Uterus (tissue), 4 donors: ENCODE measurements around the gene DCBLD1. TPM values are rescaled to one million over a fixed set of nuclear protein-coding genes. Genes with fewer than 3 reads are reported as not detected.

Source experiments
- DNase-seq, 2 donors: peaks; one replicate each; pipeline ENCODE4 v3.0.0-alpha.2; 2019 to 2020
- H3K27ac ChIP-seq, 2 donors: fragments of 200-600 bp; sonication (generic); 1 replicate in 1 of 2; 2 replicates in 1 of 2; pipeline ENCODE4 v1.5.1; 2016 to 2018
- H3K27me3 ChIP-seq, 2 donors: fragments of 200-600 bp; sonication (generic); one replicate each; pipeline ENCODE4 v1.5.1; 2018 to 2019; ENCODE audit warnings: control low read depth in 1 of 2
- H3K36me3 ChIP-seq, 2 donors: fragments of 200-600 bp; sonication (generic); one replicate each; pipeline ENCODE4 v1.5.1; 2019; ENCODE audit warnings: control low read depth in 1 of 2
- H3K4me1 ChIP-seq, 2 donors: fragments of 200-600 bp; sonication (generic); one replicate each; pipeline ENCODE4 v1.5.1; 2018 to 2019; ENCODE audit warnings: control low read depth in 1 of 2
- H3K4me3 ChIP-seq, 2 donors: fragments of 200-600 bp; sonication (generic); 1 replicate in 1 of 2; 2 replicates in 1 of 2; pipeline ENCODE4 v1.5.1; 2018 to 2019; ENCODE audit warnings: mild to moderate bottlenecking in 1 of 2
- H3K9me3 ChIP-seq, 2 donors: fragments of 200-600 bp; sonication (generic); one replicate each; pipeline ENCODE4 v1.5.1; 2019; ENCODE audit warnings: control low read depth in 1 of 2
- POLR2A ChIP-seq, 2 donors: fragments of 450-650 bp; IDR thresholded peaks; one replicate each; pipeline ENCODE4 v1.6.1; 2016; ENCODE audit warnings: antibody characterized with exemption in 2 of 2, mild to moderate bottlenecking in 1 of 2, moderate library complexity in 1 of 2
- intact Hi-C: fragments of 100-400 bp; cut with DNase I; formaldehyde crosslinking; loops from one replicate; pipeline ENCODE4 v1.15.1; 2023; ENCODE audit warnings: low total_unique reads
- total RNA-seq, 4 donors: library from RNA; depleted of rRNA in 3 of 4; stranded (reverse); fragments of >200 nt in 3 of 4; gene quantifications; one replicate each; pipeline versions ENCODE4 v1.1.0 to v1.2.4, GENCODE V29; 2014 to 2023
- TF ChIP-seq, protein P1 (sequence below), 4 experiments: fragments of 200-600 bp in 2 of 4; fragments of 450-650 bp in 2 of 4; sonication (generic) in 2 of 4; IDR thresholded peaks; one replicate each; pipeline ENCODE4 v1.5.1; 2016 to 2019; ENCODE audit warnings: antibody characterized with exemption in 4 of 4, mild to moderate bottlenecking in 2 of 4, moderate library complexity in 1 of 4
- donor health status: DM: yes; HTN: yes; CAD: no.

DCBLD1 gene
- total RNA-seq, 4 donors from 2014 or later, result 2.4 to 15.5 (median 4.5) TPM

DNA sequence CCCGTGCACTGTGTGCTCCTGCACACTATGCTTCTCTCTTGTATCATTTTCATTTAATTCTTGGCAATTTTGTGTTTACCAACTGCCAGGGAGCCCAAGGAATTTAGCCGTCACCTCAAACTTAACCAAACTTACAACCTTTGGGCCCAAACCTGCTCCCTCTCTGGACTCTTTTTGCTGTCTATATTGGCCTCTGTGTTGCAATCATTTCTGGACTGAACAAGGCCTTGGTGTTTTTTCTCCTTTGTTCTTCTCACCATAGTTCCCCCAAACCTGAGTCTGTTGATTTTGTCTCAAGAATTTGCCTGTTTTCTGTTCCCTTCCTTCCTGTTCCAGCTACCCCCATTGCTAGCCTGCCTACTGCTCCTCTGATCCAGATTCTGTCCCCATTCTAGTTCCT is 19.2 kb downstream of the DCBLD1 start:
- Histone ChIP-seq H3K27me3 (no peaks in the 10 kb centered on the region), H3K9me3 (no peaks in the 10 kb centered on the region), H3K4me3 (no peak overlapping the region), H3K36me3 (no peaks in the 10 kb centered on the region), H3K4me1 (no peaks in the 10 kb centered on the region), H3K27ac (no peak overlapping the region)
- DNase-seq, result no peak
- TF ChIP-seq, protein P1, sequence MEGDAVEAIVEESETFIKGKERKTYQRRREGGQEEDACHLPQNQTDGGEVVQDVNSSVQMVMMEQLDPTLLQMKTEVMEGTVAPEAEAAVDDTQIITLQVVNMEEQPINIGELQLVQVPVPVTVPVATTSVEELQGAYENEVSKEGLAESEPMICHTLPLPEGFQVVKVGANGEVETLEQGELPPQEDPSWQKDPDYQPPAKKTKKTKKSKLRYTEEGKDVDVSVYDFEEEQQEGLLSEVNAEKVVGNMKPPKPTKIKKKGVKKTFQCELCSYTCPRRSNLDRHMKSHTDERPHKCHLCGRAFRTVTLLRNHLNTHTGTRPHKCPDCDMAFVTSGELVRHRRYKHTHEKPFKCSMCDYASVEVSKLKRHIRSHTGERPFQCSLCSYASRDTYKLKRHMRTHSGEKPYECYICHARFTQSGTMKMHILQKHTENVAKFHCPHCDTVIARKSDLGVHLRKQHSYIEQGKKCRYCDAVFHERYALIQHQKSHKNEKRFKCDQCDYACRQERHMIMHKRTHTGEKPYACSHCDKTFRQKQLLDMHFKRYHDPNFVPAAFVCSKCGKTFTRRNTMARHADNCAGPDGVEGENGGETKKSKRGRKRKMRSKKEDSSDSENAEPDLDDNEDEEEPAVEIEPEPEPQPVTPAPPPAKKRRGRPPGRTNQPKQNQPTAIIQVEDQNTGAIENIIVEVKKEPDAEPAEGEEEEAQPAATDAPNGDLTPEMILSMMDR (IDR thresholded peaks at IDR 0.05), result no peak
- TF ChIP-seq POLR2A (IDR thresholded peaks at IDR 0.05), result no peak
- intact Hi-C loops, result no loop called here

DNA sequence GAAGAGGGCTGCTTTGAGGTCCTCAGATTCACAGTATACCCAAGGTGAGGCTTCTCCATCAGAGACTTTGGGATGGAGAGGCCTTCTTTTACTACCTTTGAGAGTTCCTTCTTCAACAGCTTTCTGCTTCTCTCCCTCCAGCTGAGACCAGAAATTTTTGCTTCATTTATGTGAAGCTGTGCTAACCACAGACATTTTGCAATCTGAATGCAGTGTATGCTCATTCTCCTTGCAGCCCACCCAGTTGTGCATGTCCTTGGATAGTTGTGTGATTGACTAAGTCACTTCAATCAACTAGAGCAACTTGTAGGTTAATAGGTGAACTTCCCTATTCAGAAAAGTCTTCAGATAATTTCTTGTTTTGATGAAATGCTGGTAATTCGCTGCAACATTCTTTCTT is 20.1 kb downstream of the DCBLD1 start:
- Histone ChIP-seq H3K27me3 (no peaks in the 10 kb centered on the region), H3K4me1 (no peaks in the 10 kb centered on the region), H3K9me3 (no peaks in the 10 kb centered on the region), H3K27ac (no peak overlapping the region), H3K36me3 (no peaks in the 10 kb centered on the region), H3K4me3 (no peak overlapping the region)
- no peak for TF ChIP-seq POLR2A (IDR thresholded peaks at IDR 0.05)
- TF ChIP-seq, protein P1 (IDR thresholded peaks at IDR 0.05), result no peak
- intact Hi-C loops, result no loop called here
- no peak for DNase-seq

DNA sequence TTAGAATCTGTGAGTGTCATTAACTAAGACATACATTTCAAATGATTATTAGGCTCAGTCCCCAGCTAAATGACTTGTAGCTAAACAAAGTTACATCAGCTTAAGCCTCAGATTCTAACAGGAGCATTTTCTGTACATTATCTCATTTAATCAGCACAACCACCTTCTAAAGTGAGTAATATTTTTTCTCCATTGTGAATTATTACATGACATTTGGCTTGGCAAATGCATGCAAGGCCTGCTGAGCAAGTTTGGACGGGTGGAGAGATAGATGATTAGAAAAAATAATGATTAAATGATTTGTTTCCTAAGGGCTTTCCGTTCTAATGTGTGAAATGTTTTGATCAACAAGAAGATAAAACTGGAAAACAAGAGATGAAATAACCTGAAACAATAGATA is 20.7 kb downstream of the DCBLD1 start:
- TF ChIP-seq POLR2A (IDR thresholded peaks at IDR 0.05), result no peak
- TF ChIP-seq, protein P1 (IDR thresholded peaks at IDR 0.05), result no peak
- H3K4me3 ChIP-seq, result no peak overlapping the region
- H3K36me3 ChIP-seq, result no peaks in the 10 kb centered on the region
- no peaks in the 10 kb centered on the region for H3K9me3 ChIP-seq
- H3K4me1 ChIP-seq, result no peaks in the 10 kb centered on the region
- intact Hi-C loops, result no loop called here
- DNase-seq, result no peak
- no peak overlapping the region for H3K27ac ChIP-seq
- no peaks in the 10 kb centered on the region for H3K27me3 ChIP-seq

DNA sequence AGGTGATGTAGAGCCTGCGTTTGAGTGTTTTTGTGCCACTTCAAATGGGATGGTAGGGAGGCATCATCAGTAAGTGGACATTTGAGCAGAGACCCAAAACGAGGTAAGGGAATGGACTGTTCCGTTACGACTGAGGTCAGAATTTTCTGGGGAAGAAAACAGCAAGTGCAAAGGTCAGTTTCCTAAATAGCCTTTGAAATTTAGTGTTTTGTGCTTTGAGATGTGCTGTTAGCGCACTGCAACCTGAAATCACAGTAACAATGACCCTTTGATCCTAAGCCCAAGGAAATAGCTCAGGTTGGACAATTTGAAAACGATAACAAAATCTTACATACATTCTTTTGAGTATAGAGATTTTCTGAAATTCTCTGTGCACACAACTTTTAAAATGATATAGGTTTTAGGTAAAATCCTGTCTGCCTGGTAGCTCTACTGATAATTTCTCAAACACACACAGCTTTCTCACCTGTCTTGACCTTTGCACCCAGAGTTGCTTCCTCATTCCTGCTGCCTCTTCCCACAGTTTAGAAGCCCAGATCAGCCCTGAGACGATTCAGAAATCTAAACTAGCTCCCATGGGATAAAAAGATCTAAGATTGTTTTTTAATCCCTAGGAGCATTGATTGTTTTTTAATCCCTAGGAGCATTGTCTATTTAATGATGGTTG is 22.1 kb downstream of the DCBLD1 start:
- no peaks in the 10 kb centered on the region for H3K4me1 ChIP-seq
- no peaks in the 10 kb centered on the region for H3K9me3 ChIP-seq
- H3K36me3 ChIP-seq, result no peaks in the 10 kb centered on the region
- DNase-seq, result no peak
- no peaks in the 10 kb centered on the region for H3K27me3 ChIP-seq
- no peak overlapping the region for H3K4me3 ChIP-seq
- intact Hi-C loops, result no loop called here
- no peak for TF ChIP-seq POLR2A (IDR thresholded peaks at IDR 0.05)
- TF ChIP-seq, protein P1 (IDR thresholded peaks at IDR 0.05), result no peak
- no peak overlapping the region for H3K27ac ChIP-seq

DNA sequence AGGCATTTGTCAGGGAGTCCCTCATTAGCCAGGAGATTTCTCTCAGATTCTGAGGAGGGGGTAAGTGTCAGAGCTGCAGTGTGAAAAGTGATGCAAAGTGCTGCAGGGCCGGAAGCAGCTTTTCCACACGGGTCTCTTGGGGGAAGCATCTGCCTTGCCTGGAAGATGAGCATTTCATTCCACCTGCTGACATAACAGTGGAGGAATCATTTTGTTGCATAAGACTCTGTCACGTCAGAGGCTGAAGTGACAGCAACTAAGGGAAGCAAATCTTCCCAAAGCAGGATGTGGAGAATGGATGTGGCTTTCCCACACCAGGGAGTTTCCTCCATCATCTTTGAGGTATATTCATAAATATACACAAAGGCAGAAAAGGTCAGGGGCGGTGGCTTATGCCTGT is 22.8 kb downstream of the DCBLD1 start:
- H3K27ac ChIP-seq, result no peak overlapping the region
- intact Hi-C loops, result no loop called here
- DNase-seq, result no peak
- H3K4me3 ChIP-seq, result no peak overlapping the region
- H3K4me1 ChIP-seq, result no peaks in the 10 kb centered on the region
- no peaks in the 10 kb centered on the region for H3K36me3 ChIP-seq
- TF ChIP-seq POLR2A (IDR thresholded peaks at IDR 0.05), result no peak
- TF ChIP-seq, protein P1 (IDR thresholded peaks at IDR 0.05), result no peak
- no peaks in the 10 kb centered on the region for H3K9me3 ChIP-seq
- no peaks in the 10 kb centered on the region for H3K27me3 ChIP-seq
